WTC11 (cell line): ENCODE measurements around the gene NAMPT. TPM values are rescaled to one million over a fixed set of nuclear protein-coding genes. Genes with fewer than 3 reads are reported as not detected.

Experiments
- ATAC-seq: fragments of 200-7000 bp; cut with Tn5 transposase; 2 replicates; pipeline ENCODE4 v1.10.0; 2021; ENCODE audit warnings: mild to moderate bottlenecking, moderate library complexity
- CTCF ChIA-PET: fragments of 300-600 bp; sonication (Branson Sonifier 250); formaldehyde crosslinking; loops from one replicate; lab custom pipeline; 2021; ENCODE audit warnings: antibody characterized with exemption; lab: Charles Lee
- POLR2A ChIA-PET: fragments of 350-600 bp; sonication (Branson Sonifier 250); formaldehyde crosslinking; loops from one replicate; lab custom pipeline; 2021; ENCODE audit warnings: antibody characterized with exemption; lab: Charles Lee
- DNase-seq: peaks from one replicate; pipeline ENCODE4 v3.0.0; 2021; ENCODE audit warnings: low spot score
- H3K27ac Mint-ChIP-seq: 2 replicates; pipeline ENCODE4 v1.8.0; 2021; ENCODE audit warnings: mixed read lengths
- H3K27me3 Mint-ChIP-seq: 2 replicates; pipeline ENCODE4 v1.8.0; 2021; ENCODE audit warnings: low read depth, mild to moderate bottlenecking, moderate library complexity, mixed read lengths
- H3K36me3 Mint-ChIP-seq: 2 replicates; pipeline ENCODE4 v1.8.0; 2021; ENCODE audit warnings: mixed read lengths
- H3K4me1 Mint-ChIP-seq: 2 replicates; pipeline ENCODE4 v1.8.0; 2022; ENCODE audit warnings: mixed read lengths
- H3K4me3 Mint-ChIP-seq: 2 replicates; pipeline ENCODE4 v1.8.0; 2021; ENCODE audit warnings: mild to moderate bottlenecking, moderate library complexity, mixed read lengths
- H3K9me3 Mint-ChIP-seq: 2 replicates; pipeline ENCODE4 v1.8.0; 2021; ENCODE audit warnings: mixed read lengths
- MXD4 ChIP-seq: fragments of 250-450 bp; sonication (Bioruptor Pico); IDR thresholded peaks from 2 replicates; pipeline ENCODE4 v1.8.0; 2021; ENCODE audit warnings: mild to moderate bottlenecking, moderate library complexity, borderline replicate concordance
- SMAD3 ChIP-seq: sonication (generic); formaldehyde crosslinking; IDR thresholded peaks from 2 replicates; pipeline ENCODE4 v1.8.0; 2022; ENCODE audit warnings: missing genetic modification reagents, mild to moderate bottlenecking, borderline replicate concordance
- SP1 ChIP-seq: sonication (generic); formaldehyde crosslinking; conservative IDR thresholded peaks from 2 replicates; pipeline ENCODE4 v1.8.1; 2022; ENCODE audit warnings: missing genetic modification reagents
- ZNF121 ChIP-seq: sonication (generic); formaldehyde crosslinking; IDR thresholded peaks from 2 replicates; pipeline ENCODE4 v1.8.0; 2023; ENCODE audit warnings: missing genetic modification reagents
- ZNF232 ChIP-seq: sonication (generic); formaldehyde crosslinking; IDR thresholded peaks from 2 replicates; pipeline ENCODE4 v1.8.0; 2022; ENCODE audit warnings: mild to moderate bottlenecking, missing genetic modification reagents
- ZNF263 ChIP-seq: sonication (generic); formaldehyde crosslinking; IDR thresholded peaks from 2 replicates; pipeline ENCODE4 v1.8.1; 2022; ENCODE audit warnings: low read depth, mild to moderate bottlenecking, moderate library complexity, missing genetic modification reagents
- ZNF423 ChIP-seq: fragments of 250-450 bp; sonication (Bioruptor Pico); IDR thresholded peaks from 2 replicates; pipeline ENCODE4 v2.1.2; 2022; ENCODE audit warnings: mild to moderate bottlenecking, moderate library complexity
- total RNA-seq: library from RNA; stranded (reverse); gene quantifications from 3 replicates; pipeline ENCODE4 v1.2.3, GENCODE V29; 2021
- TF ChIP-seq, protein P1 (sequence below): sonication (generic); formaldehyde crosslinking; IDR thresholded peaks from 2 replicates; pipeline ENCODE4 v1.8.1; 2023; ENCODE audit warnings: mild to moderate bottlenecking, missing genetic modification reagents, moderate library complexity
- TF ChIP-seq, protein P2 (sequence below): sonication (generic); formaldehyde crosslinking; IDR thresholded peaks from 2 replicates; pipeline ENCODE4 v1.8.1; 2022; ENCODE audit warnings: mild to moderate bottlenecking, moderate library complexity, missing genetic modification reagents
- TF ChIP-seq, protein P3 (sequence below): sonication (generic); formaldehyde crosslinking; IDR thresholded peaks from 2 replicates; pipeline ENCODE4 v1.8.0; 2022; ENCODE audit warnings: mild to moderate bottlenecking, missing genetic modification reagents
- TF ChIP-seq, protein P4 (sequence below): sonication (generic); formaldehyde crosslinking; IDR thresholded peaks from 2 replicates; pipeline ENCODE4 v1.8.0; 2022; ENCODE audit warnings: missing genetic modification reagents
- TF ChIP-seq, protein P5 (sequence below): sonication (generic); formaldehyde crosslinking; IDR thresholded peaks from 2 replicates; pipeline ENCODE4 v1.8.0; 2022; ENCODE audit warnings: mild to moderate bottlenecking, missing genetic modification reagents
- TF ChIP-seq, protein P6 (sequence below): sonication (generic); formaldehyde crosslinking; IDR thresholded peaks from 2 replicates; pipeline ENCODE4 v1.8.1; 2023; ENCODE audit warnings: mild to moderate bottlenecking, missing genetic modification reagents
- TF ChIP-seq, protein P7 (sequence below): sonication (generic); formaldehyde crosslinking; IDR thresholded peaks from 2 replicates; pipeline ENCODE4 v1.8.0; 2023; ENCODE audit warnings: missing genetic modification reagents, mild to moderate bottlenecking, borderline replicate concordance

Gene NAMPT
- total RNA-seq, 1 experiment from 2014 or later: 99.1 TPM

DNA sequence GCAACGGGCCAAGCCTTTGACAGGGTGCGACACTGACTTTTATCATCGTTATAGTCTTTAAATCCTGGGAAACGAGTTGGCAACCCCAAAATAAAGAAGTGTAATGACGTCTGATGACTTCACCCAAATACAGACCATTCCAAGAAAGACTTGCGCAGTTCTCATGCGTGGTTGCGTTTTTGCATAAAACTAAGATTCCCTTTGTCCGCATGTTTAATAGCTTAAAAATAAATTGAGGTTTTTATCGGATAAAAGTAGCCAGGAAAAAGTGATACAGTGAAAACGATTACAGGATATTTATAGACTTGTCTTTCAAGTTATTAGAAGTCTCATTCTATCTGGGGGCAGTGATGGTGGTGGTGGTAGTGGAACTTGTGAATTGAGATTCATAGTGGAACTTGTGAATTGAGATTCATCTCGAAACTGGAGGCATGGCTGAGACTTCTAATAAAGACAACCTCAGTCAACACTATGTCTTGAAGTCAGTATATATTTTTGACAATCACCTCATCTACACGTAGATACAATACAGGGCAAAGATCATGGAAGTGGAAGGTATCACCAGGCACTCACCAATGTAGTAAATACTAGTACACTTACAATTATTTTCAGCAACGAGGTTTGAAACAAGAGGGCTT is 1.2 kb upstream of the NAMPT start (continued):
- TF ChIP-seq MXD4: no peak

DNA sequence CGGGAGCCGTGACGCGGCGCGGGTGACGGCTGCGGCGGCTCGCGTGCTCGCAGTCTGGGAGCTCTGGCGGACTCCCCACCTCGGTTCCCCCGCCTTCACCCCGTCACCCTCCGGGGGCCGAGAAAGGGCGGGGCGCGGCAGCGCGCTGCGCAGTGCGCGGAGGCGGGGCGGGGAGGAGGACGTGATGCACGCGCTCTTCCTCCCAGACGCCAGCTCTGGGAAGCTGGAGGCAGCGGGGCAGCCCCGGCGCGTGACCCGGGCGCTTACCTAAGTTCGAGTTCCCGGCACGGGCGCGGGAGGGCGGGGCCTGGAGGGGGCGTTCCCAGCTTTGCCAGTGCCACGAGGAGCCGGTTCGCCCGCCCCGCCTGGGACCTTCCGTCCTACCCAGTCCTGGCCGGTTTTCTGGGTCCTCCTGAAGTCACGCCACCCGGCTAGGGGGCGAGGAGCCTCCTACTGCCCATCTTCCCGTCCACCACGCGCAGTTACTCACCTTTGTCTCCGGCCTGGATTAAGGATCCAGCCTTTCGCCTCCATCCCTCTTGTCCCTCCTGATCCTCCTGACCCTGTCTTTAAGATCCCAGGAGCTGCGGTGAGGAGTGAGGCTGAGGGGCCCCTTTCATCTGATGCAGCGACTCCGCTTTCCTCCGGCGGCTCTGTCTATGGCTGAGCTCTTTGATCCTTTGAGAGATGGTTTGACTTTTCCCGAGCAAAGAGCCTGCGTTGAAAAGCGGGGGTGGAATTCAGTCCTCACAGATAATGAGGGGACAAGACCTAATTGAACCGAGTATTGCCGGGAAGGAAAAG is 470 bp upstream of the NAMPT start:
- H3K27ac Mint-ChIP-seq: peak overlapping the region; percentile 100
- H3K4me1 Mint-ChIP-seq: peaks cover 38% of the 10 kb centered on the region
- DNase-seq: peak; percentile 99
- no peaks in the 10 kb centered on the region for H3K36me3 Mint-ChIP-seq
- peak; percentile 88 for ATAC-seq
- peak overlapping the region; percentile 93 for H3K4me3 Mint-ChIP-seq
- CTCF ChIA-PET: interaction anchor here (0.8 to 1.9 kb wide), 7 partner anchors 9 to 451 kb away, joined by 3 to 20 read pairs (median 8); partner anchors contain the start of gene CCDC71L
- H3K9me3 Mint-ChIP-seq: no peaks in the 10 kb centered on the region
- POLR2A ChIA-PET: interaction anchor here (0.7 to 1.3 kb wide), 14 partner anchors 15 to 883 kb away, joined by 3 to 8 read pairs (median 3); partner anchors contain the start of genes CCDC71L and HBP1
- H3K27me3 Mint-ChIP-seq: no peaks in the 10 kb centered on the region; the same call in 1 of the 2 replicates
- TF ChIP-seq, protein P1, sequence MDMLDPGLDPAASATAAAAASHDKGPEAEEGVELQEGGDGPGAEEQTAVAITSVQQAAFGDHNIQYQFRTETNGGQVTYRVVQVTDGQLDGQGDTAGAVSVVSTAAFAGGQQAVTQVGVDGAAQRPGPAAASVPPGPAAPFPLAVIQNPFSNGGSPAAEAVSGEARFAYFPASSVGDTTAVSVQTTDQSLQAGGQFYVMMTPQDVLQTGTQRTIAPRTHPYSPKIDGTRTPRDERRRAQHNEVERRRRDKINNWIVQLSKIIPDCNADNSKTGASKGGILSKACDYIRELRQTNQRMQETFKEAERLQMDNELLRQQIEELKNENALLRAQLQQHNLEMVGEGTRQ (CRISPR knock-in tag): peak; percentile 90
- TF ChIP-seq ZNF263 (CRISPR knock-in tag) (0 out of 2 replicates have a peak, but pooled peaks have one; percentile 17), SP1 (CRISPR knock-in tag) (peak; percentile 50; the same call in 1 of the 2 replicates), SMAD3 (0 out of 2 replicates have a peak, but pooled peaks have one; percentile 12), ZNF232 (CRISPR knock-in tag) (peak; percentile 37; the same call in 1 of the 2 replicates), ZNF121 (peak; percentile 89), ZNF423 (no peak)
- TF ChIP-seq, protein P2, sequence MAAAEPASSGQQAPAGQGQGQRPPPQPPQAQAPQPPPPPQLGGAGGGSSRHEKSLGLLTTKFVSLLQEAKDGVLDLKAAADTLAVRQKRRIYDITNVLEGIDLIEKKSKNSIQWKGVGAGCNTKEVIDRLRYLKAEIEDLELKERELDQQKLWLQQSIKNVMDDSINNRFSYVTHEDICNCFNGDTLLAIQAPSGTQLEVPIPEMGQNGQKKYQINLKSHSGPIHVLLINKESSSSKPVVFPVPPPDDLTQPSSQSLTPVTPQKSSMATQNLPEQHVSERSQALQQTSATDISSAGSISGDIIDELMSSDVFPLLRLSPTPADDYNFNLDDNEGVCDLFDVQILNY (CRISPR knock-in tag): peak; percentile 30; the same call in 1 of the 2 replicates
- TF ChIP-seq, protein P3, sequence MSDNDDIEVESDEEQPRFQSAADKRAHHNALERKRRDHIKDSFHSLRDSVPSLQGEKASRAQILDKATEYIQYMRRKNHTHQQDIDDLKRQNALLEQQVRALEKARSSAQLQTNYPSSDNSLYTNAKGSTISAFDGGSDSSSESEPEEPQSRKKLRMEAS (CRISPR knock-in tag): peak; percentile 84
- TF ChIP-seq, protein P4, sequence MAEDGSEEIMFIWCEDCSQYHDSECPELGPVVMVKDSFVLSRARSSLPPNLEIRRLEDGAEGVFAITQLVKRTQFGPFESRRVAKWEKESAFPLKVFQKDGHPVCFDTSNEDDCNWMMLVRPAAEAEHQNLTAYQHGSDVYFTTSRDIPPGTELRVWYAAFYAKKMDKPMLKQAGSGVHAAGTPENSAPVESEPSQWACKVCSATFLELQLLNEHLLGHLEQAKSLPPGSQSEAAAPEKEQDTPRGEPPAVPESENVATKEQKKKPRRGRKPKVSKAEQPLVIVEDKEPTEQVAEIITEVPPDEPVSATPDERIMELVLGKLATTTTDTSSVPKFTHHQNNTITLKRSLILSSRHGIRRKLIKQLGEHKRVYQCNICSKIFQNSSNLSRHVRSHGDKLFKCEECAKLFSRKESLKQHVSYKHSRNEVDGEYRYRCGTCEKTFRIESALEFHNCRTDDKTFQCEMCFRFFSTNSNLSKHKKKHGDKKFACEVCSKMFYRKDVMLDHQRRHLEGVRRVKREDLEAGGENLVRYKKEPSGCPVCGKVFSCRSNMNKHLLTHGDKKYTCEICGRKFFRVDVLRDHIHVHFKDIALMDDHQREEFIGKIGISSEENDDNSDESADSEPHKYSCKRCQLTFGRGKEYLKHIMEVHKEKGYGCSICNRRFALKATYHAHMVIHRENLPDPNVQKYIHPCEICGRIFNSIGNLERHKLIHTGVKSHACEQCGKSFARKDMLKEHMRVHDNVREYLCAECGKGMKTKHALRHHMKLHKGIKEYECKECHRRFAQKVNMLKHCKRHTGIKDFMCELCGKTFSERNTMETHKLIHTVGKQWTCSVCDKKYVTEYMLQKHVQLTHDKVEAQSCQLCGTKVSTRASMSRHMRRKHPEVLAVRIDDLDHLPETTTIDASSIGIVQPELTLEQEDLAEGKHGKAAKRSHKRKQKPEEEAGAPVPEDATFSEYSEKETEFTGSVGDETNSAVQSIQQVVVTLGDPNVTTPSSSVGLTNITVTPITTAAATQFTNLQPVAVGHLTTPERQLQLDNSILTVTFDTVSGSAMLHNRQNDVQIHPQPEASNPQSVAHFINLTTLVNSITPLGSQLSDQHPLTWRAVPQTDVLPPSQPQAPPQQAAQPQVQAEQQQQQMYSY (CRISPR knock-in tag): peak; percentile 52
- TF ChIP-seq, protein P5, sequence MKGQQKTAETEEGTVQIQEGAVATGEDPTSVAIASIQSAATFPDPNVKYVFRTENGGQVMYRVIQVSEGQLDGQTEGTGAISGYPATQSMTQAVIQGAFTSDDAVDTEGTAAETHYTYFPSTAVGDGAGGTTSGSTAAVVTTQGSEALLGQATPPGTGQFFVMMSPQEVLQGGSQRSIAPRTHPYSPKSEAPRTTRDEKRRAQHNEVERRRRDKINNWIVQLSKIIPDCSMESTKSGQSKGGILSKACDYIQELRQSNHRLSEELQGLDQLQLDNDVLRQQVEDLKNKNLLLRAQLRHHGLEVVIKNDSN (CRISPR knock-in tag): peak; percentile 85
- TF ChIP-seq, protein P6, sequence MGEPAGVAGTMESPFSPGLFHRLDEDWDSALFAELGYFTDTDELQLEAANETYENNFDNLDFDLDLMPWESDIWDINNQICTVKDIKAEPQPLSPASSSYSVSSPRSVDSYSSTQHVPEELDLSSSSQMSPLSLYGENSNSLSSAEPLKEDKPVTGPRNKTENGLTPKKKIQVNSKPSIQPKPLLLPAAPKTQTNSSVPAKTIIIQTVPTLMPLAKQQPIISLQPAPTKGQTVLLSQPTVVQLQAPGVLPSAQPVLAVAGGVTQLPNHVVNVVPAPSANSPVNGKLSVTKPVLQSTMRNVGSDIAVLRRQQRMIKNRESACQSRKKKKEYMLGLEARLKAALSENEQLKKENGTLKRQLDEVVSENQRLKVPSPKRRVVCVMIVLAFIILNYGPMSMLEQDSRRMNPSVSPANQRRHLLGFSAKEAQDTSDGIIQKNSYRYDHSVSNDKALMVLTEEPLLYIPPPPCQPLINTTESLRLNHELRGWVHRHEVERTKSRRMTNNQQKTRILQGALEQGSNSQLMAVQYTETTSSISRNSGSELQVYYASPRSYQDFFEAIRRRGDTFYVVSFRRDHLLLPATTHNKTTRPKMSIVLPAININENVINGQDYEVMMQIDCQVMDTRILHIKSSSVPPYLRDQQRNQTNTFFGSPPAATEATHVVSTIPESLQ (CRISPR knock-in tag): no peak
- TF ChIP-seq, protein P7, sequence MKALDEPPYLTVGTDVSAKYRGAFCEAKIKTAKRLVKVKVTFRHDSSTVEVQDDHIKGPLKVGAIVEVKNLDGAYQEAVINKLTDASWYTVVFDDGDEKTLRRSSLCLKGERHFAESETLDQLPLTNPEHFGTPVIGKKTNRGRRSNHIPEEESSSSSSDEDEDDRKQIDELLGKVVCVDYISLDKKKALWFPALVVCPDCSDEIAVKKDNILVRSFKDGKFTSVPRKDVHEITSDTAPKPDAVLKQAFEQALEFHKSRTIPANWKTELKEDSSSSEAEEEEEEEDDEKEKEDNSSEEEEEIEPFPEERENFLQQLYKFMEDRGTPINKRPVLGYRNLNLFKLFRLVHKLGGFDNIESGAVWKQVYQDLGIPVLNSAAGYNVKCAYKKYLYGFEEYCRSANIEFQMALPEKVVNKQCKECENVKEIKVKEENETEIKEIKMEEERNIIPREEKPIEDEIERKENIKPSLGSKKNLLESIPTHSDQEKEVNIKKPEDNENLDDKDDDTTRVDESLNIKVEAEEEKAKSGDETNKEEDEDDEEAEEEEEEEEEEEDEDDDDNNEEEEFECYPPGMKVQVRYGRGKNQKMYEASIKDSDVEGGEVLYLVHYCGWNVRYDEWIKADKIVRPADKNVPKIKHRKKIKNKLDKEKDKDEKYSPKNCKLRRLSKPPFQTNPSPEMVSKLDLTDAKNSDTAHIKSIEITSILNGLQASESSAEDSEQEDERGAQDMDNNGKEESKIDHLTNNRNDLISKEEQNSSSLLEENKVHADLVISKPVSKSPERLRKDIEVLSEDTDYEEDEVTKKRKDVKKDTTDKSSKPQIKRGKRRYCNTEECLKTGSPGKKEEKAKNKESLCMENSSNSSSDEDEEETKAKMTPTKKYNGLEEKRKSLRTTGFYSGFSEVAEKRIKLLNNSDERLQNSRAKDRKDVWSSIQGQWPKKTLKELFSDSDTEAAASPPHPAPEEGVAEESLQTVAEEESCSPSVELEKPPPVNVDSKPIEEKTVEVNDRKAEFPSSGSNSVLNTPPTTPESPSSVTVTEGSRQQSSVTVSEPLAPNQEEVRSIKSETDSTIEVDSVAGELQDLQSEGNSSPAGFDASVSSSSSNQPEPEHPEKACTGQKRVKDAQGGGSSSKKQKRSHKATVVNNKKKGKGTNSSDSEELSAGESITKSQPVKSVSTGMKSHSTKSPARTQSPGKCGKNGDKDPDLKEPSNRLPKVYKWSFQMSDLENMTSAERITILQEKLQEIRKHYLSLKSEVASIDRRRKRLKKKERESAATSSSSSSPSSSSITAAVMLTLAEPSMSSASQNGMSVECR (CRISPR knock-in tag): no peak
